ENCODE measurements around the gene ZNF865. TPM values are rescaled to one million over a fixed set of nuclear protein-coding genes. Genes with fewer than 3 reads are reported as not detected.

Gene ZNF865
- total and polyA plus RNA-seq, 5 experiments from 2014 or later, result 0.22 to 24.4 (median 11.0) TPM; not detected in 1

- Mint-ChIP-seq H3K9me3 (no peaks in the 10 kb centered on the region), H3K27ac (peak overlapping the region; percentile 15 to 73 (median 48)), H3K27me3 (no peaks in the 10 kb centered on the region), H3K4me3 (peak overlapping the region in 1 of 10 donors; percentile 7), H3K4me1 (peaks cover 28 to 62% (median 53%) of the 10 kb centered on the region in 4 donors), H3K36me3 (peaks cover 0 to 38% (median 4%) of the 10 kb centered on the region in 3 donors)
- ATAC-seq (no peak), DNase-seq (no peak)
- POLR2A ChIA-PET, result interaction anchor here (0.8 to 3.4 kb wide), 4 partner anchors 8 to 14 kb away, joined by 3 to 16 read pairs (median 4); partner anchors contain the start of genes FIZ1 and ZNF784
These were observed 6.0 kb downstream of the ZNF865 start for GRCh38 chr19:55611300-55611982.

GRCh38 chr19:55611983-55612645 is 6.7 kb downstream of the ZNF865 start:
- no peak for DNase-seq
- H3K4me3 Mint-ChIP-seq, result no peak overlapping the region
- H3K4me1 Mint-ChIP-seq, result peaks cover 21 to 55% (median 47%) of the 10 kb centered on the region in 4 donors
- no peaks in the 10 kb centered on the region for H3K27me3 Mint-ChIP-seq
- POLR2A ChIA-PET, result interaction anchor here (0.6 to 3.4 kb wide), 4 partner anchors 11 to 26 kb away, joined by 3 to 16 read pairs (median 4); partner anchors contain the start of genes FIZ1 and ZNF784
- no peak for ATAC-seq
- H3K9me3 Mint-ChIP-seq, result no peaks in the 10 kb centered on the region
- H3K27ac Mint-ChIP-seq, result peak overlapping the region in 8 of 10 donors; percentile 13 to 84 (median 54)
- H3K36me3 Mint-ChIP-seq, result peaks cover 0 to 36% (median 4%) of the 10 kb centered on the region in 3 donors

GRCh38 chr19:55613396-55613795 is 7.9 kb downstream of the ZNF865 start:
- peaks cover 0 to 34% (median 10%) of the 10 kb centered on the region in 3 donors for H3K36me3 Mint-ChIP-seq
- peak in 1 of 10 donors; percentile 27 for DNase-seq

GRCh38 chr19:55613930-55614710 is 8.7 kb downstream of the ZNF865 start:
- no peak for DNase-seq
- Mint-ChIP-seq H3K27me3 (no peaks in the 10 kb centered on the region), H3K9me3 (no peaks in the 10 kb centered on the region), H3K4me3 (no peak overlapping the region), H3K27ac (no peak overlapping the region), H3K4me1 (peaks cover 14 to 43% (median 38%) of the 10 kb centered on the region in 4 donors), H3K36me3 (peaks cover 0 to 33% (median 10%) of the 10 kb centered on the region in 3 donors)
- ATAC-seq, result no peak
- POLR2A ChIA-PET, result interaction anchor here (3.4 kb wide), 1 partner anchor 11 kb away, joined by 16 read pairs; the partner anchor contains the start of gene ZNF784

More at GRCh38 chr19:55613396-55613795, 7.9 kb downstream of the ZNF865 start:
- peaks cover 16 to 44% (median 40%) of the 10 kb centered on the region in 4 donors for H3K4me1 Mint-ChIP-seq
- H3K4me3 Mint-ChIP-seq, result no peak overlapping the region
- no peaks in the 10 kb centered on the region for H3K9me3 Mint-ChIP-seq
- H3K27me3 Mint-ChIP-seq, result no peaks in the 10 kb centered on the region
- POLR2A ChIA-PET, result interaction anchor here (3.4 kb wide), 1 partner anchor 12 kb away, joined by 16 read pairs; the partner anchor contains the start of gene ZNF784
- no peak for ATAC-seq
- H3K27ac Mint-ChIP-seq, result peak overlapping the region in 1 of 10 donors; percentile 84

DNA sequence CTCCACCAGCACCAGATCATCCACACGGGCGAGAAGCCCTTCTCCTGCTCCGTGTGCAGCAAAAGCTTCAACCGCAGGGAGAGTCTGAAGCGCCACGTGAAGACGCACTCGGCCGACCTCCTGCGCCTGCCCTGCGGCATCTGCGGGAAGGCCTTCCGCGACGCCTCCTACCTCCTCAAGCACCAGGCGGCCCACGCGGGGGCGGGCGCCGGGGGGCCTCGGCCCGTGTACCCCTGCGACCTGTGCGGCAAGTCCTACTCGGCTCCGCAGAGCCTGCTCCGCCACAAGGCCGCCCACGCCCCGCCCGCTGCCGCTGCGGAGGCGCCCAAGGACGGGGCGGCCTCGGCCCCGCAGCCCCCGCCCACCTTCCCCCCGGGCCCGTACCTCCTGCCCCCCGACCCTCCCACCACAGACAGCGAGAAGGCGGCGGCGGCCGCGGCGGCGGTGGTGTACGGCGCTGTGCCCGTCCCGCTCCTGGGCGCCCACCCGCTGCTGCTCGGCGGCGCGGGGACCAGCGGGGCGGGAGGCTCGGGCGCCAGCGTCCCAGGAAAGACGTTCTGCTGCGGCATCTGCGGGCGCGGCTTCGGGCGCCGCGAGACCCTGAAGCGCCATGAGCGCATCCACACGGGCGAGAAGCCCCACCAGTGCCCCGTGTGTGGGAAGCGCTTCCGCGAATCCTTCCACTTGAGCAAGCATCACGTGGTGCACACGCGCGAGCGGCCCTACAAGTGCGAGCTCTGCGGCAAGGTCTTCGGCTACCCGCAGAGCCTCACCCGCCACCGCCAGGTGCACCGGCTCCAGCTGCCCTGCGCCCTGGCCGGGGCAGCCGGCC is 9.5 kb downstream of the ZNF865 start:
- peaks cover 14 to 42% (median 38%) of the 10 kb centered on the region in 4 donors for H3K4me1 Mint-ChIP-seq
- H3K27me3 Mint-ChIP-seq, result no peaks in the 10 kb centered on the region
- ATAC-seq (no peak), DNase-seq (no peak)
- peaks cover 0 to 26% (median 7%) of the 10 kb centered on the region in 3 donors for H3K36me3 Mint-ChIP-seq
- no peaks in the 10 kb centered on the region for H3K9me3 Mint-ChIP-seq
- no peak overlapping the region for H3K27ac Mint-ChIP-seq
- POLR2A ChIA-PET, result no interaction called here
- no peak overlapping the region for H3K4me3 Mint-ChIP-seq

DNA sequence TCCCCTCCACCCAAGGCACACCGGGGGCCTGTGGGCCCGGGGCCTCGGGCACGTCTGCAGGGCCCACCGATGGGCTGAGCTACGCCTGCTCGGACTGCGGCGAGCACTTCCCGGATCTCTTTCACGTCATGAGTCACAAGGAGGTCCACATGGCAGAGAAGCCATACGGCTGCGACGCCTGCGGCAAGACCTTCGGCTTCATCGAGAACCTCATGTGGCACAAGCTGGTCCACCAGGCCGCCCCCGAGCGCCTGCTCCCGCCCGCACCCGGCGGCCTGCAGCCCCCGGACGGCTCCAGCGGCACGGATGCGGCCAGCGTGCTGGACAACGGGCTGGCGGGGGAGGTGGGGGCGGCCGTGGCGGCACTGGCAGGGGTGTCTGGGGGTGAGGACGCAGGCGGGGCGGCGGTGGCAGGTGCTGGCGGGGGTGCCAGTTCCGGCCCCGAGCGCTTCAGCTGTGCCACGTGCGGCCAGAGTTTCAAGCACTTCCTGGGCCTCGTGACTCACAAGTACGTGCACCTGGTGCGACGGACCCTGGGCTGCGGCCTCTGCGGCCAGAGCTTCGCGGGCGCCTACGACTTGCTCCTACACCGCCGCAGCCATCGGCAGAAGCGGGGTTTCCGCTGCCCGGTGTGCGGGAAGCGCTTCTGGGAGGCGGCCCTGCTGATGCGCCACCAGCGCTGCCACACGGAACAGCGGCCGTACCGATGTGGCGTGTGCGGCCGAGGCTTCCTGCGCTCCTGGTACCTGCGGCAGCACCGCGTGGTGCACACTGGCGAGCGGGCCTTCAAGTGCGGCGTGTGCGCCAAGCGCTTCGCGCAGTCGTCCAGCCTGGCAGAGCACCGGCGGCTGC is 10.3 kb downstream of the ZNF865 start:
- ATAC-seq (no peak), DNase-seq (no peak)
- H3K4me3 Mint-ChIP-seq, result no peak overlapping the region
- H3K27ac Mint-ChIP-seq, result no peak overlapping the region
- POLR2A ChIA-PET, result no interaction called here
- peaks cover 0 to 23% (median 6%) of the 10 kb centered on the region in 3 donors for H3K36me3 Mint-ChIP-seq
- no peaks in the 10 kb centered on the region for H3K27me3 Mint-ChIP-seq
- no peaks in the 10 kb centered on the region for H3K9me3 Mint-ChIP-seq
- H3K4me1 Mint-ChIP-seq, result peaks cover 16 to 44% (median 39%) of the 10 kb centered on the region in 4 donors

DNA sequence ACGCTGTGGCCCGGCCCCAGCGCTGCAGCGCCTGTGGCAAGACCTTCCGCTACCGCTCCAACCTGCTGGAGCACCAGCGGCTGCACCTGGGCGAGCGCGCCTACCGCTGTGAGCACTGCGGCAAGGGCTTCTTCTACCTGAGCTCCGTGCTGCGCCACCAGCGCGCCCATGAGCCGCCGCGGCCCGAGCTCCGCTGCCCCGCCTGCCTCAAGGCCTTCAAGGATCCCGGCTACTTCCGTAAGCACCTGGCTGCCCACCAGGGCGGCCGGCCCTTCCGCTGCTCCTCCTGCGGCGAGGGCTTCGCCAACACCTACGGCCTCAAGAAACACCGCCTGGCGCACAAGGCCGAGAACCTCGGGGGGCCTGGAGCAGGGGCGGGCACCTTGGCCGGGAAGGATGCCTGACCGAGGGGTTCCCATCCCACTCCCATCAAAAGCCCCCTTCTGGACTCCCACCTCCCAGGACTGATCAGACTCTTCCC is 11.0 kb downstream of the ZNF865 start:
- Mint-ChIP-seq H3K36me3 (peaks cover 0 to 23% (median 6%) of the 10 kb centered on the region in 3 donors), H3K4me1 (peaks cover 18 to 43% (median 40%) of the 10 kb centered on the region in 4 donors), H3K27ac (peak overlapping the region in 1 of 10 donors; percentile 67), H3K9me3 (no peaks in the 10 kb centered on the region), H3K27me3 (no peaks in the 10 kb centered on the region), H3K4me3 (no peak overlapping the region)
- DNase-seq (no peak), ATAC-seq (no peak)
- POLR2A ChIA-PET, result no interaction called here

GRCh38 chr19:55617426-55617825 is 12.0 kb downstream of the ZNF865 start:
- Mint-ChIP-seq H3K9me3 (no peaks in the 10 kb centered on the region), H3K27ac (peak overlapping the region in 4 of 10 donors; percentile 11 to 71 (median 39)), H3K4me1 (peaks cover 18 to 34% (median 32%) of the 10 kb centered on the region in 4 donors), H3K4me3 (no peak overlapping the region), H3K36me3 (peaks cover 0 to 19% (median 6%) of the 10 kb centered on the region in 3 donors), H3K27me3 (no peaks in the 10 kb centered on the region)
- no peak for DNase-seq
- POLR2A ChIA-PET, result interaction anchor here (0.9 to 1.3 kb wide), 2 partner anchors 12 to 278 kb away, joined by 3 read pairs; partner anchors contain the start of genes KMT5C and ZNF865
- no peak for ATAC-seq

GRCh38 chr19:55618426-55618825 is 13.0 kb downstream of the ZNF865 start:
- H3K9me3 Mint-ChIP-seq, result no peaks in the 10 kb centered on the region
- H3K27ac Mint-ChIP-seq, result peak overlapping the region in 6 of 10 donors; percentile 40 to 92 (median 80)
- ATAC-seq (no peak), DNase-seq (no peak)
- POLR2A ChIA-PET, result interaction anchor here (1.3 to 3.1 kb wide), 2 partner anchors 13 to 279 kb away, joined by 3 to 24 read pairs; partner anchors contain the start of genes KMT5C and ZNF865
- H3K4me1 Mint-ChIP-seq, result peaks cover 16 to 32% (median 31%) of the 10 kb centered on the region in 4 donors
- H3K36me3 Mint-ChIP-seq, result peaks cover 0 to 11% (median 6%) of the 10 kb centered on the region in 3 donors
- peak overlapping the region in 2 of 10 donors; percentile 19 to 29 for H3K4me3 Mint-ChIP-seq
- no peaks in the 10 kb centered on the region for H3K27me3 Mint-ChIP-seq

DNA sequence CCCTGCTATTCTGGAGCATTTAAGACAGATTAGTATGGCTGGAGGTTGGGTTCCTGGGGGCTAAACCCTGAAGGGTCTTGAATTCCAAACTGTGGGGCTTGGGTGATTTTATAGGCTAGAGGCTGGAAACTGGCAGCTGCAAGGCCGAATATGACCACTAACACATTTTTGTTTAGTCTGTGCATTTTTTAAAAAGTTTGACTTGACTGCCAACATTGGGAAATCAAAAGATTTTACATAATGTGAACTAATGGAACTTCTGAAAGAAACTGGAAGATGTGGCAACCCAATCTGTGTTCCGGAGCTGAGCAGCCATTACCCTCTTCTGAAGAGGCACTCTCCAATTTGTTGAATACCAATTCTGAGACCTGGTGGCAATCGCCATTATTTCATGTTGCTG is 13.8 kb downstream of the ZNF865 start:
- H3K4me3 Mint-ChIP-seq, result peak overlapping the region in 1 of 10 donors; percentile 51
- POLR2A ChIA-PET, result interaction anchor here (0.9 to 3.1 kb wide), 4 partner anchors 8 to 102 kb away, joined by 4 to 24 read pairs (median 4); partner anchors contain the start of gene ZNF865
- ATAC-seq, result no peak
- H3K4me1 Mint-ChIP-seq, result peaks cover 23 to 40% (median 38%) of the 10 kb centered on the region in 4 donors
- H3K27ac Mint-ChIP-seq, result peak overlapping the region in 3 of 10 donors; percentile 51 to 59 (median 56)
- DNase-seq, result no peak
- H3K9me3 Mint-ChIP-seq, result peaks cover 0 to under 1% (median 0%) of the 10 kb centered on the region in 9 donors
- H3K36me3 Mint-ChIP-seq, result peaks cover 0 to 9% (median 6%) of the 10 kb centered on the region in 3 donors
- no peaks in the 10 kb centered on the region for H3K27me3 Mint-ChIP-seq
